Non-pigmented ciliary epithelial cell (primary cell): ENCODE measurements around the gene UACA.
"Not testable (repeated sequence)": the region's sequence is repeated elsewhere in the genome, so short reads cannot be mapped to it uniquely, and the experiment has no call there.

Experiments
- DNase-seq: peaks from one replicate; pipeline ENCODE4 v3.0.0-alpha.2; 2010; ENCODE audit warnings: low read depth

The UACA gene

GRCh38 chr15:70763120-70763949, at the start of gene UACA:
UACA (minus strand) TSS chr15:70763558; CDS start chr15:70763407, 151 bp downstream.
- DNase-seq, result peak; percentile 87

- DNase-seq, result no peak
Observed at GRCh38 chr15:70812827-70813364, 49.5 kb upstream of the UACA start.

DNA sequence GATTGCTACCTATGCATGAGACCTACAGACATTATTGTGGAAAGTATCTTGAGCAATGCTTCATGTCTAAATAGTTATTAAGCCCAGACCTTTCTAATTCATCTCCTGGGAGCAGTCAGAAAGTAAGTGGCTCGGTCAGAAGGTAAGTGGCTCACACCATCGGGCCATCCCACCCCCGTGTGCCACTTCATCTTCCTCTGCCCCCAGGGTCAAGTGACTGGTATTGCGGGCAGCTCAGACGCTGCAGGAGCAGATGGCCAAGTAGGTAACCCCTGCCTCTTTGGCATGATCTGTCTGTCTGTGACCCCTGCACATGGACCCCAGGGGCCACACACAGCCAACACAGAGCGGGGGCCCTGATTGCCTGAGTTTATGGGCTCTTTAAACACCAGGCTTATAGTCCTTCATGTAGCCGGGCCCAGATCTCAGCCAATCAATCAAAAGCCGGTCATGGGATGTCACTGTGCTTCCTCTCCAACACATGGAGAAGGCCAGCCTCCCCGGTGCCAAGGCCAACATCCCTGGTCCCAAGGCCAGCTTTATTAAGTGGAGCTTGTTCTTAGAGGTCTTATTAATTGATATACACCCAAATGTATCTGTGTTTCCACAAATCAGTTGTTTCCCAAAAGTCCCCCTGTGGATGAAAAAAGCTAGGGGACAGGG, 47.7 kb upstream of the UACA start:
- no peak for DNase-seq

- DNase-seq, result no peak
Observed at GRCh38 chr15:70806992-70807712, 43.8 kb upstream of the UACA start.

DNA sequence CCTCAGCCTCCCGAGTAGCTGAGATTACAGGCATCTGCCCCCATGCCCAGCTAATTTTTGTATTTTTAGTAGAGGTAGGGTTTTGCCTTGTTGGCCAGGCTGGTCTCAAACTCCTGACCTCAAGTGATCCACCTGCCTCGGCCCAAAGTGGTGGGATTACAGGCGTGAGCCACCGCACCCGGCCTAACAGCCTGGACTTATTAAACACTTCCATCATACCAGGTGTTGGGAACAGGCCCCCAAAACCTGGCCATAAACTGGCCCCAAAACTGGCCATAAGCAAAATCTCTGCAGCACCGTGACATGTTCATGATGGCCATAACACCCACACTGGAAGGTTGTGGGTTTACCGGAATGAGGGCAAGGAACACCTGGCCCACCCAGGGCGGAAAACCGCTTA, 41.0 kb upstream of the UACA start:
- not testable (repeated sequence) for DNase-seq

DNA sequence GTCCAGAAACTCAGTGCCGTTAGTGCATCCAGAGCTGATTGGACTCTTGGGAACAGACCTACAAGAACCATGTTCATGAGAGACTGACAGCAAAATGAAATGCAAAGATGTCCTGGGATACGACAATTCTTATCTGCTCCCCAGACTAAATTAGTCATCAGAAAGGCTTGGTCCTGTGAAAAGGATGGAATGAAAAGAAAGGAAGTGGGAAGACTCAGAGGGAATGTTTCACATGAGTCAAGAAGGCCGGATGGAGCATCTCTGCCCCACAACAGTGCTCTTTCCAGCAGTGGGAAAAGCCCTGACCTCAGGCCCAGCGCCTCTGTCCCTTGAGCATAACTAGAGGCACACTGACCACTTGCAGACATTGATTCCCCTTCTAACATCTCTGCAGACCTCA, 39.3 kb upstream of the UACA start:
- no peak for DNase-seq

- no peak for DNase-seq
Observed at GRCh38 chr15:70801109-70801508, 37.8 kb upstream of the UACA start.

GRCh38 chr15:70799667-70800450, 36.5 kb upstream of the UACA start:
- peak; percentile 91 for DNase-seq

GRCh38 chr15:70797464-70797863, 34.1 kb upstream of the UACA start:
- DNase-seq, result no peak

- no peak for DNase-seq
Observed at GRCh38 chr15:70796516-70797310, 33.4 kb upstream of the UACA start.

GRCh38 chr15:70795311-70795665, 31.9 kb upstream of the UACA start:
- peak; percentile 92 for DNase-seq

GRCh38 chr15:70794596-70795310, 31.4 kb upstream of the UACA start:
- no peak for DNase-seq

DNA sequence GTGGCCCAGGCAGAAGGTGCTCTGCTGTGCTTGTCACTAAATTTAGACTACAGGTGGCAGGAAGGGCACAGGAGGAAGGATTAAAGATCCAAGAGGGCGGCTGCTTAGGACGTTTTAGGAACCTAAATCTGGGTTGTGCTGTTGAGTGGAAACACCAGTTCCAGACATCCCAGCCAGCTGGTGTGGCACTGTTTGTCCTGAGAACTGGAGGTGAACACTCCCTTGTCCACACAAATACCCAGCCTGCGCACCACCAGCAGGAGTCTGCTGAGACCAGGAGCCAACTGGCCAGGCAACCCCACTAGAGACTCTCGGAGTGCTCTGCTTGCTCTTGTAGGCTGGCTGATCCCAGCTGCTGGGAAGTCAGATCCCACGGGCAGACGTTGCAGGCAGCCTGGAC, 30.3 kb upstream of the UACA start:
- no peak for DNase-seq

DNA sequence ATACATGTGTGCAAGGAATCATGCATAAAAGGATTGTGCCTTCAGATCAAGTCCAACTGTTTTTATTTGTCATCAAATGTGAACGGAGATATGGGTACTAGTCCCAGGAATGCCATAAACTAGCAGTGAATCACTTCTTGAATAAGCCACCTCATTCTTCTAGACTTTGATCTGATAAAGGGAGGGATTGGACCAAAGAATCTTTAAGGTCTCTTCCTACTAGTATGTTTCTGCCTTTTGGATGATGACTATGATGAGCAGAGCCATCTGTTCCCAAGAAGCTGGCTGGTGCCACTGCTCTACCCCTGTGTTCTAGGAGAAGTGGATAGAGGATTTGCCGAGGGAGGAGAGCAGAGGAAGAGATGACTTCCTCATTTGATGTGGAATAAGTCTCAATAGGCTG, 28.8 kb upstream of the UACA start:
- DNase-seq, result no peak

GRCh38 chr15:70791259-70791658, 27.9 kb upstream of the UACA start:
- DNase-seq, result no peak

DNA sequence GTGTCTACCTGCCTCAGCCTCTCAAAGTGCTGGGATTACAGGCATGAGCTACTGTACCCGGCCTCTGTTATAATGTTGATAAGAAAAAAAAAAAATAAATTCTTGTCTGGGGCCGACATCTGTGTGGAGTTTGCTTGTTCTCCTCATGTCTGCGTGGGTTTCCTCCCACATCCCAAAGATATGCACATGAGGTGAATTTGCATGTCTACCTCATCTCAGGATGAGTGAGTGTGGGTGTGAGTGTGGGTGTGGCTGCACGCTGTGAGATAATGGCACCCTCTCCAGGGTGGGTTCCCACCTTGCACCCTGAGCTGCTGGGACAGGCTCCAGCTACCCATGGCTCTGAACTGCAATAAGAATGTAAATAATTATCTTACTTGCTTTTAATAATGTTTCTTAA, 25.9 kb upstream of the UACA start:
- no peak for DNase-seq

- no peak for DNase-seq
Observed at GRCh38 chr15:70788114-70789049, 25.0 kb upstream of the UACA start.

GRCh38 chr15:70786996-70787395, 23.6 kb upstream of the UACA start:
- no peak for DNase-seq

DNA sequence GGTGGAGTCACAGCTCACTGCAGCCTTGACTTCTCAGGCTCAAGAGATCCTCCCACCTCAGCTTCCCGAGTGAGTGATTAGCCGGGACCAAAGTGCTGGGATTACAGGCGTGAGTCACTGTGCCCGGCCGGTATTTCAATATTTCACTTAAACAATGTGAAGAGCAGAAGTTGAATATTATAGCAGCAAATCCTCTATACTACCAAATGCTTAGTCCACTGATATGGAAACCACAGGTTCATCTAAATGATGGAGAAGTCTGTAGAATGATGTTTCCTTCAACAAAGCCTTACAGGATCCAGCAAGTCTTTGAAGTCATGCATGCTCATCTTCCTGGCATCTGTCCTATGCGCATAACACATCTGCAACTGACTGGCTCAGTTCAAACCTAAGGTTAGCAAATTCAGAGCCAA, 20.3 kb upstream of the UACA start:
- DNase-seq, result no peak
